ENCODE results near the gene ELAVL2.

Gene ELAVL2

DNA sequence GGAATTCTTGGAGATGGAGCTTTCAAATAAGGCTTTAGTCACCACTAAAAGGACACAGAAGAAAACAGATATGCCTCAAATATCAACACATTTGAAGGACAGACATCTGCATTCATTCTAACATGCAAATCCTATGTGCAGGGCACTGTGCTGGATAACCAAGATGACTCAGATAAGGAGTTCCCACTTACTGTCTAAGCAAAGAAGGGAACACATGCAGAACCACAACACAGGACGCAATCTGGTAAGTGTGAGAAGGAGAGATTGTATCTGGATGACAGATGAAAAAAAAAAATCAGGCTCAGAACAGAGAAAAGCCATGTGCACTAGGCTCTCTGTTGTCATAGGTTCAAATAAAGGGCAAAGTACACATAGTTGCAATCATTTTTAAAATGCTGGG lies 42.5 kb downstream of the ELAVL2 start:
- no peaks in the 10 kb centered on the region for H3K9me3 ChIP-seq (ENCODE audit: severe bottlenecking)
- H3K36me3 ChIP-seq, result no peaks in the 10 kb centered on the region
- TF ChIP-seq, protein P1, sequence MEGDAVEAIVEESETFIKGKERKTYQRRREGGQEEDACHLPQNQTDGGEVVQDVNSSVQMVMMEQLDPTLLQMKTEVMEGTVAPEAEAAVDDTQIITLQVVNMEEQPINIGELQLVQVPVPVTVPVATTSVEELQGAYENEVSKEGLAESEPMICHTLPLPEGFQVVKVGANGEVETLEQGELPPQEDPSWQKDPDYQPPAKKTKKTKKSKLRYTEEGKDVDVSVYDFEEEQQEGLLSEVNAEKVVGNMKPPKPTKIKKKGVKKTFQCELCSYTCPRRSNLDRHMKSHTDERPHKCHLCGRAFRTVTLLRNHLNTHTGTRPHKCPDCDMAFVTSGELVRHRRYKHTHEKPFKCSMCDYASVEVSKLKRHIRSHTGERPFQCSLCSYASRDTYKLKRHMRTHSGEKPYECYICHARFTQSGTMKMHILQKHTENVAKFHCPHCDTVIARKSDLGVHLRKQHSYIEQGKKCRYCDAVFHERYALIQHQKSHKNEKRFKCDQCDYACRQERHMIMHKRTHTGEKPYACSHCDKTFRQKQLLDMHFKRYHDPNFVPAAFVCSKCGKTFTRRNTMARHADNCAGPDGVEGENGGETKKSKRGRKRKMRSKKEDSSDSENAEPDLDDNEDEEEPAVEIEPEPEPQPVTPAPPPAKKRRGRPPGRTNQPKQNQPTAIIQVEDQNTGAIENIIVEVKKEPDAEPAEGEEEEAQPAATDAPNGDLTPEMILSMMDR (IDR thresholded peaks at IDR 0.05; ENCODE audit: low read depth, low read length), result no peak
- H3K27me3 ChIP-seq (ENCODE audit: insufficient read depth, low read depth, severe bottlenecking), result no peaks in the 10 kb centered on the region
- no peak overlapping the region for H3K27ac ChIP-seq
- DNase-seq, result no peak
- no peak overlapping the region for H3K4me3 ChIP-seq (ENCODE audit: low read depth, low read length)

DNA sequence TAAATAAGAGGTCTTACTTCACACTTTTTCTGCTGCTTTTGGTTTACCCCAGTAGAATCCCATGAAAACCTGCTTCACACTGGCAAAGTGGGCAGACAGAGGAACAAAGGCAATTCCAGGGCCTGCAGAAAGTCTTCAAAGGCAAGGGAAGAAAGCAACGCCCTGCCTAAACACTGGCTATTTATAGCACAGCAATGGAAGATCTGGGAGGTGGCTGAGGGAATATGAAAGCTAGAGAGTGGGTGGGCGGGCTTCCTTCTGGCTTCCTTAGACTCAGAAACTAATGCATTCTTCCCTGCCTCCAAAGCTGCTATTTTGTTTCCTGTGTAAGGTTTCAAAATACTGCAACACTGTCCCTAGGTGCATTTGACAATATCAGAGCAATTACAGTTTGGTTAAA lies 46.8 kb downstream of the ELAVL2 start:
- DNase-seq, result no peak
- H3K4me3 ChIP-seq (ENCODE audit: low read depth, low read length), result no peak overlapping the region
- no peak overlapping the region for H3K27ac ChIP-seq
- H3K36me3 ChIP-seq, result no peaks in the 10 kb centered on the region
- H3K9me3 ChIP-seq (ENCODE audit: severe bottlenecking), result no peaks in the 10 kb centered on the region
- TF ChIP-seq, protein P1 (IDR thresholded peaks at IDR 0.05; ENCODE audit: low read depth, low read length), result no peak
- no peaks in the 10 kb centered on the region for H3K27me3 ChIP-seq (ENCODE audit: insufficient read depth, low read depth, severe bottlenecking)

DNA sequence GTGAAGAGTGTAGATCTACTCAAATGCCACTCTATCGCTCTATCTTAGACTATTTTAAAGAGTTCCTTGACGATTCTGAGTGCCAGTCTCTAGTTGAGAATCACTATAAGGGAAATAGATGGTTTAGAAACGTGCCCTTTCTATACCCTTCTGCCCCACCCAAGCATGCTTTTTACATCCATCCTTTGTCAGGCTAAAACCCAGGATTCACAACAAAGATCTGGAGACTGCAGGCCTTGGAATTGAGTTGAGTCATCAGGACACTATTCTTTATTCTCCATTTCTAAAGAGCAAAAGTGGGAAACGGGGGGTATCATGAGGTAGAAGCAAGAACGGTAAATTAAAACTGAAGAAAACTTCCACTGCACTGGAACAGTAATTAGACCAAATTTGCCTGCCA lies 48.7 kb downstream of the ELAVL2 start:
- H3K4me3 ChIP-seq (ENCODE audit: low read depth, low read length), result no peak overlapping the region
- TF ChIP-seq, protein P1 (IDR thresholded peaks at IDR 0.05; ENCODE audit: low read depth, low read length), result no peak
- H3K36me3 ChIP-seq, result no peaks in the 10 kb centered on the region
- no peak overlapping the region for H3K27ac ChIP-seq
- H3K9me3 ChIP-seq (ENCODE audit: severe bottlenecking), result no peaks in the 10 kb centered on the region
- H3K27me3 ChIP-seq (ENCODE audit: insufficient read depth, low read depth, severe bottlenecking), result no peaks in the 10 kb centered on the region
- DNase-seq, result no peak

DNA sequence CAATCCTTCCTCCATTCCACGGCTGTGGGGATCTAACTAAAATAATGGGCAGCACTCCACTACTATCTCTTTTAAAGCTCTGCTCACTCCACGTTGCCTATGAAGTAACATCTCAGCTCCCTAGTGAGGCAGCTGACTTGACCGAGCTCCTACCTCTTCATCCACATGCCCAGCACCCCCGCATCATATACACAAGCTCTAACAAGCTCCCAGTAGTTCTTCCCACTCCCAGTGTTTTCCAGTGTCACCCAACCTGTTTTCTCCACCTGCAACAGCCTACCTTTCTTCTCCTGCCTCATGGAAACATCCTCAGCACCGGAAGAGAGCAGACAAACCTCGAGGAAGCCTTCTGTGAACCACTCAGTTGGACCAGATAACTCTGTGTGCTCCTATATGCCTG lies 50.5 kb downstream of the ELAVL2 start:
- no peak for DNase-seq
- Histone ChIP-seq H3K36me3 (no peaks in the 10 kb centered on the region), H3K9me3 (ENCODE audit: severe bottlenecking) (no peaks in the 10 kb centered on the region), H3K4me3 (ENCODE audit: low read depth, low read length) (no peak overlapping the region), H3K27me3 (ENCODE audit: insufficient read depth, low read depth, severe bottlenecking) (no peaks in the 10 kb centered on the region), H3K27ac (no peak overlapping the region)
- TF ChIP-seq, protein P1 (IDR thresholded peaks at IDR 0.05; ENCODE audit: low read depth, low read length), result no peak

DNA sequence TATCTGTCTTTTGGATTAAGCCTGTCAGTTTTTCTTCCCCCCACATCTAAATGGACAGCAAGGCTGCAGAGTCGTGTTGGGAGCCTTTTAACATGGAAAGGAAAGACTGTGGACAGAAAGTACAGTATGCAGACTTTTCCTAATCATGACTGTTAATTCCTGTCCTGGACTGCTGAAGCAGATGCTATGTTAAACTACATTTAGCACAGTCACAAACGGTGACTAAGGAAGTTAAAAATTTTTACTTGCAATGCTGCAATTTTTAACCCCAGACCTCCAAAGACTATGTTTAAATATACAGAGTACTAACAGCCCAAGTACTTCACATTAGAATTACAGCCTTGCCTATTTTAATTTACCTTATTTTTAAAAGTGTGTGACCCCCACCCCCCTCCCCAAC lies 51.8 kb downstream of the ELAVL2 start:
- no peak for DNase-seq
- no peaks in the 10 kb centered on the region for H3K36me3 ChIP-seq
- H3K9me3 ChIP-seq (ENCODE audit: severe bottlenecking), result no peaks in the 10 kb centered on the region
- no peak overlapping the region for H3K4me3 ChIP-seq (ENCODE audit: low read depth, low read length)
- TF ChIP-seq, protein P1 (IDR thresholded peaks at IDR 0.05; ENCODE audit: low read depth, low read length), result no peak
- H3K27ac ChIP-seq, result no peak overlapping the region
- no peaks in the 10 kb centered on the region for H3K27me3 ChIP-seq (ENCODE audit: insufficient read depth, low read depth, severe bottlenecking)

DNA sequence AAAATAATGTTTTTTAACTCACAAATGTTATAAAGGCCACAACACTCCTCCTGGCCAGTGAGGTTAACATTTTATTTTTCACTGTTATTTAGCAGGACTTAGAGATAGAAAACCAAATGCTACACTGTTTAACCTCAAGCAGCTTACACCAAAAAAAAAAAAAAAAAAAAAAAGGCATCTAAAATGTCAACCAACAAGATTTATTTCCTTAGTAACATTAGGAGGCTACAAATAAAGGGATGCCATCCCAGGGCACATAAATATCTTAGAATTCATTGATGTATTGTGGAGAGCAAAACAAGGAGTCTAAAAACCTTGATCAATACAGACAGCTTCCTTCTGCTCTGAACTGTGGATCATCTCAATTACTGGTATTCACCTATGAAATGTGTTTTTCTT lies 53.7 kb downstream of the ELAVL2 start:
- Histone ChIP-seq H3K4me3 (ENCODE audit: low read depth, low read length) (no peak overlapping the region), H3K36me3 (no peaks in the 10 kb centered on the region), H3K27ac (no peak overlapping the region), H3K9me3 (ENCODE audit: severe bottlenecking) (no peaks in the 10 kb centered on the region), H3K27me3 (ENCODE audit: insufficient read depth, low read depth, severe bottlenecking) (no peaks in the 10 kb centered on the region)
- TF ChIP-seq, protein P1 (IDR thresholded peaks at IDR 0.05; ENCODE audit: low read depth, low read length), result no peak
- no peak for DNase-seq

All from WERI-Rb-1 (cell line).